ENCODE results near the gene CDH13.
A peak's percentile ranks its signal among the peaks of the same experiment; 100 is the strongest.

CDH13 gene

GRCh38 chr16:82626791-82627261, at the start of gene CDH13:
TSS of gene CDH13 (plus strand) at chr16:82626969.
- no peak within 1 kb of the TSS for H3K9ac ChIP-seq (ENCODE audit: insufficient read length)

GRCh38 chr16:82580298-82580890, 46.4 kb upstream of the CDH13 start:
- no peak overlapping the region for H3K4me3 ChIP-seq
- no peak for TF ChIP-seq FOXP2 (optimal IDR thresholded peaks at IDR 0.05; ENCODE audit: control extremely low read depth, extremely low read length, insufficient read depth)
- TF ChIP-seq EZH2 (IDR thresholded peaks at IDR 0.05): no peak
- TF ChIP-seq POLR2AphosphoS5 (IDR thresholded peaks at IDR 0.05; ENCODE audit: borderline replicate concordance, low read depth, low read length): no peak
- no peak overlapping the region for H3K27ac ChIP-seq
- DNase-seq (ENCODE audit: low read depth, low spot score): no peak
- no peaks in the 10 kb centered on the region for H3K36me3 ChIP-seq (ENCODE audit: insufficient read depth, low read length)
- H3K9ac ChIP-seq (ENCODE audit: insufficient read length): no peak overlapping the region
- H3K9me3 ChIP-seq (ENCODE audit: low read depth, low read length): no peaks in the 10 kb centered on the region

More at GRCh38 chr16:82626791-82627261, at the start of gene CDH13:
- Histone ChIP-seq H3K9me3 (ENCODE audit: low read depth, low read length) (no peaks in the 10 kb centered on the region), H3K27ac (no peak within 1 kb of the TSS), H3K4me3 (peak within 1 kb of the TSS; percentile 45), H3K36me3 (ENCODE audit: insufficient read depth, low read length) (no peaks in the 10 kb centered on the region)
- DNase-seq (ENCODE audit: low read depth, low spot score): no peak
- TF ChIP-seq FOXP2 (optimal IDR thresholded peaks at IDR 0.05; ENCODE audit: control extremely low read depth, extremely low read length, insufficient read depth) (no peak), POLR2AphosphoS5 (IDR thresholded peaks at IDR 0.05; ENCODE audit: borderline replicate concordance, low read depth, low read length) (no peak), EZH2 (IDR thresholded peaks at IDR 0.05) (no peak)

- no peaks in the 10 kb centered on the region for H3K36me3 ChIP-seq (ENCODE audit: insufficient read depth, low read length)
- TF ChIP-seq POLR2AphosphoS5 (IDR thresholded peaks at IDR 0.05; ENCODE audit: borderline replicate concordance, low read depth, low read length): no peak
- no peak for TF ChIP-seq EZH2 (IDR thresholded peaks at IDR 0.05)
- no peak for TF ChIP-seq FOXP2 (optimal IDR thresholded peaks at IDR 0.05; ENCODE audit: control extremely low read depth, extremely low read length, insufficient read depth)
- H3K4me3 ChIP-seq: no peak overlapping the region
- DNase-seq (ENCODE audit: low read depth, low spot score): no peak
- H3K27ac ChIP-seq: no peak overlapping the region
- no peak overlapping the region for H3K9ac ChIP-seq (ENCODE audit: insufficient read length)
- no peaks in the 10 kb centered on the region for H3K9me3 ChIP-seq (ENCODE audit: low read depth, low read length)
Observed at GRCh38 chr16:82582975-82583374, 43.8 kb upstream of the CDH13 start.

- Histone ChIP-seq H3K9ac (ENCODE audit: insufficient read length) (no peak overlapping the region), H3K27ac (no peak overlapping the region), H3K9me3 (ENCODE audit: low read depth, low read length) (no peaks in the 10 kb centered on the region), H3K36me3 (ENCODE audit: insufficient read depth, low read length) (no peaks in the 10 kb centered on the region), H3K4me3 (no peak overlapping the region)
- no peak for DNase-seq (ENCODE audit: low read depth, low spot score)
- TF ChIP-seq FOXP2 (optimal IDR thresholded peaks at IDR 0.05; ENCODE audit: control extremely low read depth, extremely low read length, insufficient read depth): no peak
- TF ChIP-seq EZH2 (IDR thresholded peaks at IDR 0.05): no peak
- no peak for TF ChIP-seq POLR2AphosphoS5 (IDR thresholded peaks at IDR 0.05; ENCODE audit: borderline replicate concordance, low read depth, low read length)
Observed at GRCh38 chr16:82583422-82583821, 43.3 kb upstream of the CDH13 start.

GRCh38 chr16:82584553-82585152, 42.1 kb upstream of the CDH13 start:
- Histone ChIP-seq H3K9me3 (ENCODE audit: low read depth, low read length) (no peaks in the 10 kb centered on the region), H3K9ac (ENCODE audit: insufficient read length) (no peak overlapping the region), H3K36me3 (ENCODE audit: insufficient read depth, low read length) (no peaks in the 10 kb centered on the region), H3K4me3 (no peak overlapping the region), H3K27ac (no peak overlapping the region)
- no peak for DNase-seq (ENCODE audit: low read depth, low spot score)
- TF ChIP-seq FOXP2 (optimal IDR thresholded peaks at IDR 0.05; ENCODE audit: control extremely low read depth, extremely low read length, insufficient read depth) (no peak), POLR2AphosphoS5 (IDR thresholded peaks at IDR 0.05; ENCODE audit: borderline replicate concordance, low read depth, low read length) (no peak), EZH2 (IDR thresholded peaks at IDR 0.05) (no peak)

GRCh38 chr16:82585675-82586074, 41.1 kb upstream of the CDH13 start:
- no peaks in the 10 kb centered on the region for H3K9me3 ChIP-seq (ENCODE audit: low read depth, low read length)
- no peak for DNase-seq (ENCODE audit: low read depth, low spot score)
- no peak for TF ChIP-seq EZH2 (IDR thresholded peaks at IDR 0.05)
- TF ChIP-seq POLR2AphosphoS5 (IDR thresholded peaks at IDR 0.05; ENCODE audit: borderline replicate concordance, low read depth, low read length): no peak
- no peak for TF ChIP-seq FOXP2 (optimal IDR thresholded peaks at IDR 0.05; ENCODE audit: control extremely low read depth, extremely low read length, insufficient read depth)

GRCh38 chr16:82586130-82586529, 40.6 kb upstream of the CDH13 start:
- H3K9ac ChIP-seq (ENCODE audit: insufficient read length): no peak overlapping the region
- no peak overlapping the region for H3K27ac ChIP-seq
- no peaks in the 10 kb centered on the region for H3K36me3 ChIP-seq (ENCODE audit: insufficient read depth, low read length)
- no peak overlapping the region for H3K4me3 ChIP-seq
- H3K9me3 ChIP-seq (ENCODE audit: low read depth, low read length): no peaks in the 10 kb centered on the region
- no peak for DNase-seq (ENCODE audit: low read depth, low spot score)
- no peak for TF ChIP-seq EZH2 (IDR thresholded peaks at IDR 0.05)
- no peak for TF ChIP-seq POLR2AphosphoS5 (IDR thresholded peaks at IDR 0.05; ENCODE audit: borderline replicate concordance, low read depth, low read length)
- no peak for TF ChIP-seq FOXP2 (optimal IDR thresholded peaks at IDR 0.05; ENCODE audit: control extremely low read depth, extremely low read length, insufficient read depth)

More at GRCh38 chr16:82585675-82586074, 41.1 kb upstream of the CDH13 start:
- Histone ChIP-seq H3K27ac (no peak overlapping the region), H3K9ac (ENCODE audit: insufficient read length) (no peak overlapping the region), H3K4me3 (no peak overlapping the region), H3K36me3 (ENCODE audit: insufficient read depth, low read length) (no peaks in the 10 kb centered on the region)

- no peak overlapping the region for H3K27ac ChIP-seq
- TF ChIP-seq FOXP2 (optimal IDR thresholded peaks at IDR 0.05; ENCODE audit: control extremely low read depth, extremely low read length, insufficient read depth) (no peak), EZH2 (IDR thresholded peaks at IDR 0.05) (no peak), POLR2AphosphoS5 (IDR thresholded peaks at IDR 0.05; ENCODE audit: borderline replicate concordance, low read depth, low read length) (no peak)
- H3K36me3 ChIP-seq (ENCODE audit: insufficient read depth, low read length): no peaks in the 10 kb centered on the region
- H3K9ac ChIP-seq (ENCODE audit: insufficient read length): no peak overlapping the region
- no peak for DNase-seq (ENCODE audit: low read depth, low spot score)
- no peak overlapping the region for H3K4me3 ChIP-seq
- H3K9me3 ChIP-seq (ENCODE audit: low read depth, low read length): no peaks in the 10 kb centered on the region
Observed at GRCh38 chr16:82587289-82587688, 39.5 kb upstream of the CDH13 start.

Data from SK-N-MC (cell line).